ENCODE data around the gene CTNND2.

The CTNND2 gene

DNA sequence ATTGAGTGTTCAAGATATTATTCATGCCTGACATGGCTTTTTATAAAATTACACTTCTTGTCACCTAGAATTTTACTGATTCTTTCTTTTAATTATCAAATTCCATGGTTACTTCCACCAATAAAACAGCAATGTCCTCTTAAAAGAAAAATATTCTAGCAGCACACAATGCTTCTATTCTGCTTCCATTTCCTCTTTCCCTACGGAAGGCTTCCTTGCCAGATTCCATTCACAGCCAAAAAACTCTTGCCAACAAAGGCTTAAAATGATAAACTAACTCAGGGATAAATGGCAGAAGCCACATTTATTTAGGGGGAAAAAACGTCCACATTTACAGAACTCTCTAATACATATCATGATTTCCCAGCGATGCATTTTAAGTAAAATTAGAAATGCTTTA lies 111.6 kb downstream of the CTNND2 start:
- no peaks in the 10 kb centered on the region for H3K9me2 ChIP-seq (replicated peaks; ENCODE audit: control insufficient read depth, low read length)
- no peaks in the 10 kb centered on the region for H4K20me1 ChIP-seq (ENCODE audit: control insufficient read depth, insufficient read depth, low read depth, low read length)
- H3K36me3 ChIP-seq (ENCODE audit: control insufficient read depth, low read length) = no peaks in the 10 kb centered on the region
- H3K4me1 ChIP-seq (ENCODE audit: control insufficient read depth, low read length) = no peaks in the 10 kb centered on the region
- no peaks in the 10 kb centered on the region for H3K27me3 ChIP-seq (ENCODE audit: control insufficient read depth, low read length)
- no peak overlapping the region for H3K27ac ChIP-seq (ENCODE audit: low read depth, low read length)
- H3K4me3 ChIP-seq (ENCODE audit: low read length) = no peak overlapping the region
- no peak overlapping the region for H3K4me2 ChIP-seq (ENCODE audit: low read length)
- no peaks in the 10 kb centered on the region for H3K9me3 ChIP-seq (ENCODE audit: control insufficient read depth, insufficient read depth, low read length)
- H3K79me2 ChIP-seq (ENCODE audit: control insufficient read depth, low read length) = no peaks in the 10 kb centered on the region
- TF ChIP-seq CTCF (IDR thresholded peaks at IDR 0.05; ENCODE audit: low read depth, low read length, poor library complexity, severe bottlenecking) (no peak), EZH2phosphoT487 (IDR thresholded peaks at IDR 0.05; ENCODE audit: borderline replicate concordance, low read length) (no peak)
- no peaks in the 10 kb centered on the region for H3F3A ChIP-seq (ENCODE audit: control insufficient read depth, insufficient read depth)

DNA sequence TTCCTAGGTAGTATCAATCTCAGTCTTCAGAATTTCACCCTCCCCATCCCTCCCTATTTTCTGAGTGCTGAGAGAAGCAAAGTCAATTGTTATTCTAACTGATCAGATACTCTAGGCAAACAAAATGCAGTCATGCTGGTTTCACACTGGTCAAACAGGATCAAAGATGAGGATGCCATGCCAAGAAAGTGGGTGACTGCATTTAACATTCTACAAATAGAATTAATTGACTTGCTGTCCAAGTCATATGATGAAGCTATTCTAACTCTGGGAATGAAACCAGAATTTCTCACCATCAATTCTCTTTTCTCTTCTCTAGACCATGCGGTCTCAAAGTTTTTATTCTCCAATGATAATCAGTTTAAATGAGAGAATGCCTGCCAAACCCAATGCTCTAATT lies 112.5 kb downstream of the CTNND2 start:
- Histone ChIP-seq H3F3A (ENCODE audit: control insufficient read depth, insufficient read depth) (no peaks in the 10 kb centered on the region), H4K20me1 (ENCODE audit: control insufficient read depth, insufficient read depth, low read depth, low read length) (no peaks in the 10 kb centered on the region), H3K36me3 (ENCODE audit: control insufficient read depth, low read length) (no peaks in the 10 kb centered on the region), H3K4me3 (ENCODE audit: low read length) (no peak overlapping the region), H3K4me2 (ENCODE audit: low read length) (no peak overlapping the region), H3K9me3 (ENCODE audit: control insufficient read depth, insufficient read depth, low read length) (no peaks in the 10 kb centered on the region), H3K27me3 (ENCODE audit: control insufficient read depth, low read length) (no peaks in the 10 kb centered on the region), H3K27ac (ENCODE audit: low read depth, low read length) (no peak overlapping the region), H3K79me2 (ENCODE audit: control insufficient read depth, low read length) (no peaks in the 10 kb centered on the region), H3K9me2 (replicated peaks; ENCODE audit: control insufficient read depth, low read length) (no peaks in the 10 kb centered on the region), H3K4me1 (ENCODE audit: control insufficient read depth, low read length) (no peaks in the 10 kb centered on the region)
- no peak for TF ChIP-seq EZH2phosphoT487 (IDR thresholded peaks at IDR 0.05; ENCODE audit: borderline replicate concordance, low read length)
- no peak for TF ChIP-seq CTCF (IDR thresholded peaks at IDR 0.05; ENCODE audit: low read depth, low read length, poor library complexity, severe bottlenecking)

DNA sequence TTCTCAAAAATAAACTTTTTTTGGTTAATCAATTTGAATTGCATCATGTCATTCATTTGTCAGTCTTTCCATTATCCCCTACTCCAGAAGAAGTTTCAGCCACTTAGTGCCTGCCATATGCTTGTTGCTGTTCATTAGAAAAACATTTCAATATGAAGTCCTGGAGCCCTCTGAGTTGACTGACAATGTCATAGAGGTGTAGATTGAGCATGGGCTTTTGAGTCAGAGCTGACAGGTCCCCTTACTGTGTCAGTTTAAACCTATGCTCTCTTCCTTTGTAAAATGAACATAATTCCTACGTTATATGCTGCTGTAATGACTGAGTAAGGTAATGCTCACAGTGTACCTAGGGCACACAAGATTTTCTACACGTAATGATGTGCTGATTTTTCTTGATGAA lies 114.0 kb downstream of the CTNND2 start:
- no peak overlapping the region for H3K27ac ChIP-seq (ENCODE audit: low read depth, low read length)
- H3K36me3 ChIP-seq (ENCODE audit: control insufficient read depth, low read length) = no peaks in the 10 kb centered on the region
- no peaks in the 10 kb centered on the region for H3K27me3 ChIP-seq (ENCODE audit: control insufficient read depth, low read length)
- TF ChIP-seq CTCF (IDR thresholded peaks at IDR 0.05; ENCODE audit: low read depth, low read length, poor library complexity, severe bottlenecking) = no peak
- no peak for TF ChIP-seq EZH2phosphoT487 (IDR thresholded peaks at IDR 0.05; ENCODE audit: borderline replicate concordance, low read length)
- no peaks in the 10 kb centered on the region for H3K79me2 ChIP-seq (ENCODE audit: control insufficient read depth, low read length)
- H3K4me3 ChIP-seq (ENCODE audit: low read length) = no peak overlapping the region
- no peaks in the 10 kb centered on the region for H3K9me2 ChIP-seq (replicated peaks; ENCODE audit: control insufficient read depth, low read length)
- H3K4me1 ChIP-seq (ENCODE audit: control insufficient read depth, low read length) = no peaks in the 10 kb centered on the region
- H3K9me3 ChIP-seq (ENCODE audit: control insufficient read depth, insufficient read depth, low read length) = no peaks in the 10 kb centered on the region
- no peak overlapping the region for H3K4me2 ChIP-seq (ENCODE audit: low read length)
- no peaks in the 10 kb centered on the region for H3F3A ChIP-seq (ENCODE audit: control insufficient read depth, insufficient read depth)
- H4K20me1 ChIP-seq (ENCODE audit: control insufficient read depth, insufficient read depth, low read depth, low read length) = no peaks in the 10 kb centered on the region

All from DOHH2 (cell line).